Tibial nerve (tissue), 4 donors: Measurements from ENCODE around the gene SEMA6B. TPM values are rescaled to one million over a fixed set of nuclear protein-coding genes. Genes with fewer than 3 reads are reported as not detected.
A peak's percentile ranks its signal among the peaks of the same experiment; 100 is the strongest.

Source experiments
- DNase-seq, 2 donors: peaks; one replicate each; pipeline ENCODE4 v3.0.0-alpha.2; 2019; ENCODE audit warnings: low spot score in 2 of 2
- H3K27ac ChIP-seq, 4 donors: fragments of 200-600 bp; sonication (generic) in 3 of 4; one replicate each; pipeline ENCODE4 v1.5.1; 2017 to 2019; ENCODE audit warnings: mild to moderate bottlenecking in 1 of 4
- H3K27me3 ChIP-seq, 2 donors: fragments of 200-600 bp; sonication (generic) in 1 of 2; one replicate each; pipeline versions ENCODE4 v1.5.1 to v1.6.0; 2017 to 2019
- H3K36me3 ChIP-seq, 3 donors: fragments of 200-600 bp; sonication (generic); one replicate each; pipeline ENCODE4 v1.5.1; 2018 to 2019
- H3K4me1 ChIP-seq, 4 donors: fragments of 200-600 bp; sonication (generic) in 3 of 4; one replicate each; pipeline ENCODE4 v1.5.1; 2017 to 2019
- H3K4me3 ChIP-seq, 4 donors: fragments of 200-600 bp; sonication (generic) in 3 of 4; one replicate each; pipeline ENCODE4 v1.5.1; 2017 to 2019; ENCODE audit warnings: mild to moderate bottlenecking in 1 of 4, moderate library complexity in 1 of 4
- H3K9me3 ChIP-seq, 4 donors: fragments of 200-600 bp; sonication (generic) in 3 of 4; one replicate each; pipeline ENCODE4 v1.5.1; 2017 to 2019
- EP300 ChIP-seq, 2 donors: sonication (generic); formaldehyde crosslinking; IDR thresholded peaks; one replicate each; pipeline ENCODE4 v1.6.1; 2017; ENCODE audit warnings: antibody characterized with exemption in 2 of 2, mild to moderate bottlenecking in 1 of 2
- POLR2A ChIP-seq, 2 donors: fragments of 450-650 bp; IDR thresholded peaks; one replicate each; pipeline ENCODE4 v1.6.1; 2017; ENCODE audit warnings: antibody characterized with exemption in 2 of 2, mild to moderate bottlenecking in 2 of 2, moderate library complexity in 2 of 2
- WGBS, 2 donors: methylation state at CpG; one replicate each; pipeline ENCODE4 v1.1.5; 2018; 5-methylcytosine and 5-hydroxymethylcytosine counted together
- total RNA-seq, 4 donors: library from RNA; depleted of rRNA; stranded (reverse); fragments of >200 nt; gene quantifications; one replicate each; pipeline ENCODE4 v1.1.0, GENCODE V29; 2016
- TF ChIP-seq, protein P1 (sequence below), 5 experiments: fragments of 200-600 bp in 3 of 5; fragments of 450-650 bp in 2 of 5; sonication (generic) in 3 of 5; IDR thresholded peaks; one replicate each; pipeline ENCODE4 v1.5.1; 2016 to 2019; ENCODE audit warnings: antibody characterized with exemption in 5 of 5, mild to moderate bottlenecking in 3 of 5, moderate library complexity in 2 of 5

Gene SEMA6B
- total RNA-seq, 4 donors from 2014 or later = 1.5 to 18.6 (median 7.4) TPM

DNA sequence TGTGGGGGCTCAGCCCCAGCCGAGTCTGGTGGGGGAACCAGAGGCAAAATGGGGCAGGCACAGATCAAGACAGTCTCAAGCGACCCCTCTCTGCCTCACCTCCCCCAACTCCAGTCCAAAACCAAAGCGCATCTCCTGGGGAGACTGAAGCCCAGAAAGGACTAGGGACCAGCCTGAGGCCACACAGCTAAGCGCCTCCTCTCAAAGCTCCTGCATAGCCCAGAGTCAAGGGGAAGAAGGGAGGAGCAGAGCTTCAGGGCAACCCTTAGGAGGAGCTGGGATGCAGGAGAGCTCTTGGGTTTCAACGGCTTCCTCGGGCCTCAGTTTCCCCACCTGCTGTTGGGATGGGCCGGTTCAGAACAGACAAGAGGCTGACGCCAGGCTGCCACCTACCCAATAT is 19.9 kb upstream of the SEMA6B start:
- Histone ChIP-seq H3K27ac (no peak overlapping the region), H3K4me1 (peaks cover 0 to 43% (median 15%) of the 10 kb centered on the region in 4 donors), H3K27me3 (peaks cover 0 to 76% of the 10 kb centered on the region in 2 donors), H3K36me3 (no peaks in the 10 kb centered on the region), H3K4me3 (no peak overlapping the region), H3K9me3 (no peaks in the 10 kb centered on the region)
- DNase-seq = no peak
- TF ChIP-seq, protein P1, sequence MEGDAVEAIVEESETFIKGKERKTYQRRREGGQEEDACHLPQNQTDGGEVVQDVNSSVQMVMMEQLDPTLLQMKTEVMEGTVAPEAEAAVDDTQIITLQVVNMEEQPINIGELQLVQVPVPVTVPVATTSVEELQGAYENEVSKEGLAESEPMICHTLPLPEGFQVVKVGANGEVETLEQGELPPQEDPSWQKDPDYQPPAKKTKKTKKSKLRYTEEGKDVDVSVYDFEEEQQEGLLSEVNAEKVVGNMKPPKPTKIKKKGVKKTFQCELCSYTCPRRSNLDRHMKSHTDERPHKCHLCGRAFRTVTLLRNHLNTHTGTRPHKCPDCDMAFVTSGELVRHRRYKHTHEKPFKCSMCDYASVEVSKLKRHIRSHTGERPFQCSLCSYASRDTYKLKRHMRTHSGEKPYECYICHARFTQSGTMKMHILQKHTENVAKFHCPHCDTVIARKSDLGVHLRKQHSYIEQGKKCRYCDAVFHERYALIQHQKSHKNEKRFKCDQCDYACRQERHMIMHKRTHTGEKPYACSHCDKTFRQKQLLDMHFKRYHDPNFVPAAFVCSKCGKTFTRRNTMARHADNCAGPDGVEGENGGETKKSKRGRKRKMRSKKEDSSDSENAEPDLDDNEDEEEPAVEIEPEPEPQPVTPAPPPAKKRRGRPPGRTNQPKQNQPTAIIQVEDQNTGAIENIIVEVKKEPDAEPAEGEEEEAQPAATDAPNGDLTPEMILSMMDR (IDR thresholded peaks at IDR 0.05) = no peak
- TF ChIP-seq POLR2A (IDR thresholded peaks at IDR 0.05) = no peak
- TF ChIP-seq EP300 (IDR thresholded peaks at IDR 0.05) = no peak
- 60 to 64% methylated on average over 7 to 8 of the region's 8 CpGs for WGBS, 2 donors

DNA sequence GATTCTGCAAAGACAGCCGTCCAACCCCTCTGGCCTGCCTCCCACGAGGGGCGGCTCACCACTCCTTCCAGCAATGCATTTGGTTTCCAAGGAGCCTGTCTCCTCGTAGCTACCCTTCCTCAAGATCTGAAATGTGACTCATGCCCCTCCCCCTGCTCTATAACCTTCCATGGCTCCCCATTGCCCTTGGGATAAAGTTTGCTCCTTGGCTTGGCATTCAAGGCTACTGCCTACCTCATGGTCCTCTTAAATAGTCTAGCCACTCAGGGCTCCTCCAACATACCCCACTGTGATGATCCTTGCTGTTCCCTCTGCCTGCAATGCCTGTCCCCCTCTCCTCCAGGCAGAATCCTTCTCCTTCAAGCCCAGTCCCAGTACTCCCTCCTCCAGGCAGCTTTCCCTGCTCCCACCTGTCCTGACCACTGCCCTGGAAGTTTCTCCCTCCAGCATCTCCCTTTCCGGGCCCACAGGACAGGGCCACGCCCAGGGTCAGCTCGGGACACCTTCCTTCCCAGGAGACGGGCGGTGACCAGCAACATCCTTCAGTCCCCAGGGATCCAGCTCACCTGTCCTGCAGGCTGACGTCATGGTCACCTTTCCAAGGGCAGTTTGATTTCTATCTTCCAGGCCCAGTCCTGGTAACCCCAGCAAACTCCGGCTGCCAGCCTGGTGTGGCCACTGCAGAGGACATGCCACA is 19.2 kb upstream of the SEMA6B start:
- H3K9me3 ChIP-seq = no peaks in the 10 kb centered on the region
- DNase-seq = no peak
- peaks cover 0 to 76% of the 10 kb centered on the region in 2 donors for H3K27me3 ChIP-seq
- no peak for TF ChIP-seq POLR2A (IDR thresholded peaks at IDR 0.05)
- TF ChIP-seq, protein P1 (IDR thresholded peaks at IDR 0.05) = no peak
- TF ChIP-seq EP300 (IDR thresholded peaks at IDR 0.05) = no peak
- 57 to 64% methylated on average over 9 to 11 of the region's 11 CpGs for WGBS, 2 donors
- H3K27ac ChIP-seq = no peak overlapping the region
- no peak overlapping the region for H3K4me3 ChIP-seq
- H3K4me1 ChIP-seq = peaks cover 0 to 36% (median 9%) of the 10 kb centered on the region in 4 donors
- H3K36me3 ChIP-seq = no peaks in the 10 kb centered on the region

DNA sequence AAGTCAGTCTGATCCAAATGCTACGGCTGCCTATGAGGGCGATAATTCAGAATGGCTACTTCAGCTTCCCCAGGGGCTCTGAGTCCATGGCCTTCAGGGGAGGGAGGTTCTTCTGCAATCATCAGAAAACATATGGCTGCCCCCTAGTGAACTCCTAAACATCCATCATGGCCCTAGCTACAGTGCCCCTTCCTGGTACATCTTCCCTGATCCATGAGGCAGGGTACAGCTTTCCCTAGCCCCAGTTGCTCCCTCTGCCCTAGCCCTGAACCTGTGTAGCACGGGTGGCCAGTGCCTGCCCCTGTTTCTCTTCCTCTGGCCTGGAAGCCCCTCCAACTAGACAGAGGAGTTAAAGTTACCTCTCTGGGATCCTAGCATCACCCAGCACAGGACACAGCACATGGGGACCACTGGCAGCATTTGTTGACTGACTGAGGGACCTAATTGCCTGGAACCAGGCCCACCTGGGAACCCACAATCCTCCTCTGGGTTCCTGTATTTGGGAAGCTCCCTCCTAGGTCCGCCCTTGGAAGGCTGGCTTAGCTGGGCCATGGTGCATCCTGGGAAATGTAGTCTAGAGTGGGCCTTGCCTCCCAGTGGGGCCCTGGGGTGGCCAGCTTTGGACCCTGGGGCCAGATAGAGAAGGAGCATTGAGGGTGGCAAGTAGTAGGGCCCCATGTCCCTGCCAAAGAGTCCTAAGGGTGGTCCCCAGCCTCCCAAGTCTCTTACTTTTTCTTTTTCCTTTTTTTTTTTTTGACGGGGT is 17.7 kb upstream of the SEMA6B start:
- no peak for TF ChIP-seq EP300 (IDR thresholded peaks at IDR 0.05)
- TF ChIP-seq, protein P1 (IDR thresholded peaks at IDR 0.05) = no peak
- no peak for TF ChIP-seq POLR2A (IDR thresholded peaks at IDR 0.05)
- Histone ChIP-seq H3K27ac (no peak overlapping the region), H3K4me1 (peaks cover 0 to 31% (median 9%) of the 10 kb centered on the region in 4 donors), H3K9me3 (no peaks in the 10 kb centered on the region), H3K4me3 (no peak overlapping the region), H3K27me3 (peaks cover 0 to 65% of the 10 kb centered on the region in 2 donors), H3K36me3 (no peaks in the 10 kb centered on the region)
- no peak for DNase-seq
- 83 to 88% methylated on average over 5 of the region's 5 CpGs for WGBS, 2 donors

DNA sequence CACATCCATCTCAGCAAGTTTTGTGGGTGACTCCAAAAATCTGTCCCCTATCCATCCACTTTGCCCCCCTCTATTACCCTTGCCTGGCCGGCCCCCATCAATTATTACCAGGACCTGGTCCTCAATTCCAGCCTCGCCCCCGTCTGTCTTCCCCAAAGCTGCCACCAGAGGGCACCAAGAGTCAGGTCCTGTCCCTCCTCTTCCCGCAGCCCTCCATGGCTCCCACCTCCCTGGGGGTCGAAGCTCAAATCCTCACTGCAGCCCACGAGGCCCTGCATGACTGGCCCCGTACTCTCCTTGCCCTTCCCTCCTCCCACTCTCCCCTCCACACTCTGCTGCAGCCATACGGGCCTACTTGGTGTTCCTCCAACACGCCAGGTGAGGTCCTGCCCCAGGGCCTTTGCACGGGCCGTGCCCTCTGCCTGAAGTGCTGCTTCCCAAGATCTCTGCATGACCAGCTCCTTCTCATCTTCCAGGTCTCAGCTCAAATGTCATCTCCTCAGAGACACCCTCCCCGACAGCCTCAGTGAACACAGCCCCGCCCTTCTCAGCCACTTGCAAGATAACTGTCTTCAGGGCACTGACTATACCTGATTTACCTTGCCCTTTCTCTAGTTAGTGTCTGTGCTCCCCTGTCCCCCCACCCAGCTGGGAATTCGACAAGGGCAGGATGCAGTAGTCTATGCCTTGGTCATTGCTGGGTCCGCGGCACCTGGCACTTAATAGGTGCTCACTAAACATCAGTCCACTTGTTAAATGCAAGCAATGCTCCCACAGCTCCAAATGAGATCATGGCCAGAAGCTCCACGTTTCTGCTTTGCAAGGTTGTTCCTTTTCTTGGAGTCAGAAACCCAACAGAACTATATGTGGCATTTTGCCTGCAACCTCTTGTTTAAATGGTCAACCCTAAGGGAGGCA is 16.8 kb upstream of the SEMA6B start:
- WGBS, 2 donors = 54 to 57% methylated on average over 17 of the region's 17 CpGs
- peak; percentile 56 to 78 for DNase-seq
- Histone ChIP-seq H3K9me3 (no peaks in the 10 kb centered on the region), H3K36me3 (no peaks in the 10 kb centered on the region), H3K27me3 (peaks cover 0 to 59% of the 10 kb centered on the region in 2 donors), H3K4me3 (no peak overlapping the region), H3K27ac (peak overlapping the region in 2 of 4 donors; percentile 14 to 73), H3K4me1 (peaks cover 0 to 32% (median 9%) of the 10 kb centered on the region in 4 donors)
- TF ChIP-seq EP300 (IDR thresholded peaks at IDR 0.05) = no peak
- TF ChIP-seq, protein P1 (IDR thresholded peaks at IDR 0.05) = peak; percentile 54 to 79 (median 62)
